HG03097 (cell line): ENCODE data around the gene SSH3.

Experiments
- ATAC-seq: cut with Tn5 transposase; IDR thresholded peaks from one replicate; pipeline ENCODE4 v1.9.1; 2021; ENCODE audit not compliant: unreplicated experiment, low FRiP score

SSH3 gene

GRCh38 chr11:67268081-67268961 is 35.0 kb upstream of the SSH3 start:
- ATAC-seq = peak; percentile 20

- no peak for ATAC-seq
Measured at GRCh38 chr11:67268962-67269268, 34.4 kb upstream of the SSH3 start.

GRCh38 chr11:67269401-67270255 is 33.7 kb upstream of the SSH3 start:
- ATAC-seq = no peak

GRCh38 chr11:67270256-67271204 is 32.8 kb upstream of the SSH3 start:
- no peak for ATAC-seq

GRCh38 chr11:67271205-67271540 is 32.2 kb upstream of the SSH3 start:
- no peak for ATAC-seq

- no peak for ATAC-seq
Measured at GRCh38 chr11:67271541-67272284, 31.6 kb upstream of the SSH3 start.

GRCh38 chr11:67272327-67273259 is 30.7 kb upstream of the SSH3 start:
- ATAC-seq = no peak

GRCh38 chr11:67273260-67273990 is 29.9 kb upstream of the SSH3 start:
- ATAC-seq = no peak

- no peak for ATAC-seq
Measured at GRCh38 chr11:67274768-67275605, 28.3 kb upstream of the SSH3 start.

- ATAC-seq = no peak
Measured at GRCh38 chr11:67275606-67276409, 27.5 kb upstream of the SSH3 start.

GRCh38 chr11:67276781-67277230 is 26.5 kb upstream of the SSH3 start:
- no peak for ATAC-seq

- ATAC-seq = peak; percentile 65
Measured at GRCh38 chr11:67277231-67277961, 25.9 kb upstream of the SSH3 start.

GRCh38 chr11:67278135-67278938 is 25.0 kb upstream of the SSH3 start:
- ATAC-seq = no peak

- no peak for ATAC-seq
Measured at GRCh38 chr11:67278939-67279588, 24.3 kb upstream of the SSH3 start.
